Measurements from ENCODE around the gene DERL2. TPM values are rescaled to one million over a fixed set of nuclear protein-coding genes. Genes with fewer than 3 reads are reported as not detected.

Gene DERL2
- total and polyA plus RNA-seq, 9 of the 15 experiments (the other 6 are each of a cell fraction or from before 2014, with no cell fraction given), result 11.5 to 105 (median 30.7) TPM

GRCh38 chr17:5485270-5486205 is at the start of gene DERL2 (continued):
- TF ChIP-seq YY1 (IDR thresholded peaks at IDR 0.05; ENCODE audit: borderline replicate concordance in 1 of 3, control insufficient read depth in 1 of 3, extremely low read depth in 1 of 3, insufficient read depth in 3 of 3, insufficient read length in 1 of 3, insufficient replicate concordance in 2 of 3, low read depth in 1 of 3, low read length in 2 of 3) (peak; percentile 18 to 87 (median 71)), TAF1 (IDR thresholded peaks at IDR 0.05; ENCODE audit: control insufficient read depth, extremely low read depth, insufficient read depth, low read length, severe bottlenecking) (peak; percentile 66), ZNF780A (CRISPR knock-in tag; IDR thresholded peaks at IDR 0.05) (no peak), RBFOX2 (IDR thresholded peaks at IDR 0.05; ENCODE audit: low read depth, low read length) (no peak), PHF8 (IDR thresholded peaks at IDR 0.05; ENCODE audit: borderline replicate concordance, low read length) (peak; percentile 77), RUNX1 (IDR thresholded peaks at IDR 0.05; ENCODE audit: low read depth) (no peak), GTF2A2 (tag; IDR thresholded peaks at IDR 0.05) (no peak), TAF7 (tag; IDR thresholded peaks at IDR 0.05) (peak; percentile 78), TRIM24 (IDR thresholded peaks at IDR 0.05) (peak in 1 of 2 experiments; percentile 7; a peak in 1 of 4 replicates), SMARCA4 (IDR thresholded peaks at IDR 0.05) (no peak), SIN3B (IDR thresholded peaks at IDR 0.05; ENCODE audit: low read depth) (peak; percentile 85), YBX1 (IDR thresholded peaks at IDR 0.05) (no peak), ZEB2 (IDR thresholded peaks at IDR 0.05) (no peak), STAT5A (IDR thresholded peaks at IDR 0.05; ENCODE audit: borderline replicate concordance, low read length) (no peak), BRCA1 (IDR thresholded peaks at IDR 0.05) (no peak), BRCA1 (CRISPR knock-in tag; IDR thresholded peaks at IDR 0.05) (no peak)
- TF ChIP-seq, protein P1, sequence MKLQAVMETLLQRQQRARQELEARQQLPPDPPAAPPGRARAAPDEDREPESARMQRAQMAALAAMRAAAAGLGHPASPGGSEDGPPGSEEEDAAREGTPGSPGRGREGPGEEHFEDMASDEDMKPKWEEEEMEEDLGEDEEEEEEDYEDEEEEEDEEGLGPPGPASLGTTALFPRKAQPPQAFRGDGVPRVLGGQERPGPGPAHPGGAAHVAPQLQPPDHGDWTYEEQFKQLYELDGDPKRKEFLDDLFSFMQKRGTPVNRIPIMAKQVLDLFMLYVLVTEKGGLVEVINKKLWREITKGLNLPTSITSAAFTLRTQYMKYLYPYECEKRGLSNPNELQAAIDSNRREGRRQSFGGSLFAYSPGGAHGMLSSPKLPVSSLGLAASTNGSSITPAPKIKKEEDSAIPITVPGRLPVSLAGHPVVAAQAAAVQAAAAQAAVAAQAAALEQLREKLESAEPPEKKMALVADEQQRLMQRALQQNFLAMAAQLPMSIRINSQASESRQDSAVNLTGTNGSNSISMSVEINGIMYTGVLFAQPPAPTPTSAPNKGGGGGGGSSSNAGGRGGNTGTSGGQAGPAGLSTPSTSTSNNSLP (IDR thresholded peaks at IDR 0.05; ENCODE audit: borderline replicate concordance, low read depth, low read length), result no peak
